Muscle of back (tissue), 11 donors: Measurements from ENCODE around the gene BBLN. TPM values are rescaled to one million over a fixed set of nuclear protein-coding genes. Genes with fewer than 3 reads are reported as not detected.

ENCODE experiments used
- DNase-seq, 3 donors: peaks; one replicate each; pipeline versions ENCODE4 v3.0.0 to v3.0.0-alpha.2; 2013
- polyA plus RNA-seq, 10 donors: library from polyadenylated mRNA; unstranded; fragments of 120-200 nt; gene quantifications; one replicate each; pipeline ENCODE4 v1.2.1, GENCODE V29; 2013; ENCODE audit not compliant: insufficient read length in 10 of 10

Gene BBLN
- polyA plus RNA-seq, 10 donors: 19.9 to 33.8 (median 26.3) TPM

DNA sequence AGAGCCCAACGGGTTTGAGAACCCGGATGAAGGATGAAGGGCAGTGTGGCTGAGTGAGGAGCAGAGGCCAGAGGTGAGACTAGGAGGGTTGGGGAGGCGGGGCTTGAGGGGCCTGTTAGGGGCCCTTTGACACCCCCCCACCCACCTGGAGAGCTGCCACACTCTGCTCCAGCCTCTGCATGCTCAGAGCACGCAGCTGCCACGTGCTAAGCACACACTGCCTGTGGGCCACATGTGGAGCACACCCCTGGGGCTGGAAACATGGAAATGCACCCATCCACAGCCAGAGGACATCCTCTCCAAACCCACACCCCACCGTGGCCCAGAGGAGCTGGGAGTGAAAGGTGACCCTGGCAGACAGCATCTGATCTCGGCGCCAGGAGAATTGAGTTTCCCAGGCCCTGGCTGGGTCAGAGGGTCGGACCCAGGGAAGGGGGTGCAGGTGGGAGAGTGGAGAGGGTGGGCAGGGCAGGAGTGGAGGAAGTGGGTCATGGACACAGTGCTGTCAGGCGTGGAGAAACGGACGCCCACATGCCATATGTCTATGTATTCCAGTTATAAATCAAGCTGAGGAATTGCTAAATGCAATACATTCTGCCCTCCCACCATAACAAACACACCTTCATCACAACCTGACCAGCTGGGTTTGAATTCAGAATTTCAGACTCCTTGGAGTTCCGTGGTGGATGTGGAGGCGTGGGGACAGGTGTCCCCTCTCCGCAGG is 49.0 kb downstream of the BBLN start:
- DNase-seq: no peak

DNA sequence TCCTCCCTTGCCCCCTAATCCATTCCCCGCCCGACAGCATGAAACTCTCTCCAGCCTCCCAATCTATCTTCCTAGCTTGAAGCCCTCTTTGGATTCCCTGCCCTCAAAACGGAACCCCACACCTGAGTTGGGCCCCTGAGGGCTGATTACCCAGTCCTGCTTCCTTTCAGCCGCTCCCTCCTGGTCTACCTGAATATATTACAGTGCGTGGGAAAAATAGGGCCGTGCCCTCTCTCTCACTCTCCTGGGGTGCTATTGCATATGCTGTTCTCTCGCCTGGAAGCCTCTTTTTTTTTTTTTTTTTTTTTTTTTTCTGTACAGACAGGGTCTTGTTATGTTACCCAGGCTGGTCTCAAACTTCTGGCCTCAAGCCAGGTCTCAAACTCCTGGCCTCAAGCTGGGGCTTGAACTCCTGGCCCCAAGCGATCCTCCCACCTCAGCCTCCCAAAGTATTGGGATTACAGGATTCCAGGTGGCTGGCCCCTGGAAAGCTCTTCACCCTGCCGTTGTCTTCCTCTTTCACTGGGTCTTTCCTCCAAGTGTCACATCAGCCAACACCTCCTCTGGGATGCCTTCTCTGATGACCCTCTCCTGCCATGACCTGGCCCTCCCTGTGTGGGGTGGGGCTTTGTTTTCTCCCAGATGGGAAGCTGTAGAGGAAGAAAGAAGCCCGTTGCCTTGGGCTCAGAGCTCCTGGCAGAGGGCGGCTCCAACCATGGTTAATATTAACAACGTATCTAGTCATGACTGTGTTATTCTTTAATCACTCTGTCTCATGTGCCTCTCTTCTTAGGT is 51.3 kb downstream of the BBLN start:
- no peak for DNase-seq

DNA sequence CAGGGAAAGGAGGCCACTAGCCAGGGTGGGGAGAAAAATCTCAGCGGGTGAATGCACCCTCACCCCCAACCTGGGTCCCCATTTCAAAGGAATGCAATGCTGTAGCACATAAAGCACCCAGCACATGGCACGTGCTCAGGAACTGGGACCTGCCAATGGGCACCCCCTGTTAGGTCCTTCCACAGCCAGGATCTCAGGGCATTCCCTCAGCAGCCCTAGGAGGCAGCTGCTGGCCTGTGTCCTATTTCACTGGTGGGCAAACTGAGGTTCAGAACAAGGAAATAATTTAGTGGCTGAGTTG is 51.9 kb downstream of the BBLN start:
- DNase-seq: no peak

Other genes starting within 250 kb of the BBLN start
- 10 to 100 TPM; 24.8 to 41.2 (median 29.6) TPM for gene ST6GALNAC4, start 243.2 kb upstream of the BBLN start, polyA plus RNA-seq
- 1 to 10 TPM; 1.3 to 5.7 (median 2.1) TPM for gene PIP5KL1, start 229.5 kb upstream of the BBLN start, polyA plus RNA-seq
- 10 to 100 TPM; 15.7 to 25.3 (median 22.5) TPM for gene DPM2, start 222.4 kb upstream of the BBLN start, polyA plus RNA-seq
- 10 to 100 TPM; 15.4 to 27.3 (median 17.4) TPM for gene EEIG1, start 179.3 kb upstream of the BBLN start, polyA plus RNA-seq
- gene NAIF1, start 92.9 kb upstream of the BBLN start, polyA plus RNA-seq: 1 to 10 TPM; 6.3 to 9.2 (median 8.0) TPM
- gene SLC25A25, start 92.0 kb upstream of the BBLN start, polyA plus RNA-seq: 10 to 100 TPM in 9 of 10 donors, 1 to 10 TPM in 1; 9.6 to 16.2 (median 12.0) TPM
- 10 to 100 TPM; 28.2 to 40.0 (median 36.1) TPM for gene PTGES2, start 32.5 kb upstream of the BBLN start, polyA plus RNA-seq
- 1 to 10 TPM in 1 of 10 donors, under 1 TPM in 9; 0.16 to 1.3 (median 0.68) TPM for gene LCN2, start 10.8 kb upstream of the BBLN start, polyA plus RNA-seq
- 100 to 1,000 TPM in 4 of 10 donors, 10 to 100 TPM in 6; 84.8 to 128 (median 99.1) TPM for gene CIZ1, start 31.3 kb downstream of the BBLN start, polyA plus RNA-seq
- 100 to 1,000 TPM in 1 of 10 donors, 10 to 100 TPM in 9; 32.0 to 119 (median 52.2) TPM for gene DNM1, start 43.1 kb downstream of the BBLN start, polyA plus RNA-seq
- 100 to 1,000 TPM in 1 of 10 donors, 10 to 100 TPM in 9; 76.3 to 111 (median 90.5) TPM for gene GOLGA2, start 115.7 kb downstream of the BBLN start, polyA plus RNA-seq
- gene SWI5, start 116.0 kb downstream of the BBLN start, polyA plus RNA-seq: 10 to 100 TPM; 17.9 to 26.9 (median 23.6) TPM
- 10 to 100 TPM; 18.3 to 25.7 (median 21.9) TPM for gene TRUB2, start 162.2 kb downstream of the BBLN start, polyA plus RNA-seq
- 10 to 100 TPM; 18.6 to 39.2 (median 27.4) TPM for gene COQ4, start 162.6 kb downstream of the BBLN start, polyA plus RNA-seq
- gene SLC27A4, start 180.3 kb downstream of the BBLN start, polyA plus RNA-seq: 10 to 100 TPM in 5 of 10 donors, 1 to 10 TPM in 5; 7.8 to 13.4 (median 10.7) TPM
- 10 to 100 TPM; 47.6 to 72.9 (median 63.7) TPM for gene URM1, start 211.1 kb downstream of the BBLN start, polyA plus RNA-seq